Spleen (tissue), 7 donors: ENCODE results near the gene TMEM129.

Experiments
- POLR2A ChIP-seq, 3 donors: fragments of 450-650 bp; IDR thresholded peaks; one replicate each; pipeline ENCODE4 v1.5.1; 2017; ENCODE audit warnings: antibody characterized with exemption in 3 of 3, mild to moderate bottlenecking in 1 of 3
- POLR2AphosphoS5 ChIP-seq, 3 donors: sonication (generic); formaldehyde crosslinking; IDR thresholded peaks; one replicate each; pipeline ENCODE4 v1.5.1; 2017; ENCODE audit warnings: antibody characterized with exemption in 3 of 3
- TF ChIP-seq, protein P1 (sequence below), 11 experiments: fragments of 200-600 bp in 7 of 11; fragments of 450-650 bp in 4 of 11; sonication (generic) in 4 of 11; IDR thresholded peaks in 8 of 11; conservative IDR thresholded peaks in 3 of 11; 1 replicate in 7 of 11; 2 replicates in 4 of 11; pipeline versions ENCODE4 v1.4.0 to v1.8.0; 2016 to 2021; ENCODE audit warnings: antibody characterized with exemption in 11 of 11, inconsistent platforms in 4 of 11, mild to moderate bottlenecking in 1 of 11
- donor health status: DM: no; HTN: no; CAD: no; lungs with moderate emphysema.
- donor health status: DM: no; HTN: no; CAD: no.
- donor health status: DM: no; HTN: no; CAD: no.

GRCh38 chr4:1767770-1768366 is 46.7 kb upstream of the TMEM129 start:
- TF ChIP-seq, protein P1, sequence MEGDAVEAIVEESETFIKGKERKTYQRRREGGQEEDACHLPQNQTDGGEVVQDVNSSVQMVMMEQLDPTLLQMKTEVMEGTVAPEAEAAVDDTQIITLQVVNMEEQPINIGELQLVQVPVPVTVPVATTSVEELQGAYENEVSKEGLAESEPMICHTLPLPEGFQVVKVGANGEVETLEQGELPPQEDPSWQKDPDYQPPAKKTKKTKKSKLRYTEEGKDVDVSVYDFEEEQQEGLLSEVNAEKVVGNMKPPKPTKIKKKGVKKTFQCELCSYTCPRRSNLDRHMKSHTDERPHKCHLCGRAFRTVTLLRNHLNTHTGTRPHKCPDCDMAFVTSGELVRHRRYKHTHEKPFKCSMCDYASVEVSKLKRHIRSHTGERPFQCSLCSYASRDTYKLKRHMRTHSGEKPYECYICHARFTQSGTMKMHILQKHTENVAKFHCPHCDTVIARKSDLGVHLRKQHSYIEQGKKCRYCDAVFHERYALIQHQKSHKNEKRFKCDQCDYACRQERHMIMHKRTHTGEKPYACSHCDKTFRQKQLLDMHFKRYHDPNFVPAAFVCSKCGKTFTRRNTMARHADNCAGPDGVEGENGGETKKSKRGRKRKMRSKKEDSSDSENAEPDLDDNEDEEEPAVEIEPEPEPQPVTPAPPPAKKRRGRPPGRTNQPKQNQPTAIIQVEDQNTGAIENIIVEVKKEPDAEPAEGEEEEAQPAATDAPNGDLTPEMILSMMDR (IDR thresholded peaks at IDR 0.05 in 8 of 11, conservative IDR thresholded peaks at IDR 0.05 in 3 of 11) = peak in 6 of 11 experiments; percentile 12 to 32 (median 26)
- TF ChIP-seq POLR2AphosphoS5 (IDR thresholded peaks at IDR 0.05) = no peak
- TF ChIP-seq POLR2A (IDR thresholded peaks at IDR 0.05) = no peak
